K562 (cell line): ENCODE data around the gene KRTAP17-1. TPM values are rescaled to one million over a fixed set of nuclear protein-coding genes. Genes with fewer than 3 reads are reported as not detected.

ENCODE experiments used
- ATAC-seq: fragments of 200-7000 bp; cut with Tn5 transposase; 3 replicates; pipeline ENCODE4 v1.9.1; 2020; ENCODE audit warnings: moderate library complexity
- BruUV-seq: library from RNA; stranded (reverse); fragments of 400-500 nt; replicated peaks from 2 replicates; lab custom pipeline; 2021; lab: Mats Ljungman, UMichigan
- CTCF ChIA-PET: fragments of 300-600 bp; formaldehyde crosslinking; extraction: SDS; loops from one replicate; lab custom pipeline; 2021; ENCODE audit warnings: low intra/inter-chr PET ratio; lab: Yijun Ruan, JAX
- POLR2A ChIA-PET: fragments of 300-600, 350-650 bp; sonication (Branson Sonifier 250); formaldehyde crosslinking; extraction: SDS; loops from one replicate; lab custom pipeline; 2021; ENCODE audit warnings: antibody characterized with exemption, inconsistent platforms; lab: Yijun Ruan, JAX
- DNase-seq, 4 experiments: peaks; one replicate each; pipeline versions ENCODE4 v3.0.0 to v3.0.0-alpha.2; 2011 to 2018; ENCODE audit warnings: low spot score in 3 of 4, mixed read lengths in 3 of 4; ENCODE audit errors: extremely low read depth in 1 of 4
- FAIRE-seq: peaks from 2 replicates; lab custom pipeline; 2011; peaks lifted over from hg19 to GRCh38; lab: Jason Lieb, UNC
- H2AFZ ChIP-seq: 2 replicates; pipeline ENCODE4 v1.6.0; 2011; ENCODE audit warnings: low read depth, low read length, control low read depth, inconsistent platforms
- H3K27ac ChIP-seq: fragments of 200-600 bp; 3 replicates; pipeline ENCODE4 v1.8.0; 2011; ENCODE audit warnings: low read depth, mild to moderate bottlenecking, control low read depth, inconsistent platforms, low read length, moderate library complexity, mixed read lengths; ENCODE audit errors: extremely low read depth
- H3K27me3 ChIP-seq, 2 experiments: fragments of 300-600 bp in 1 of 2; 2 replicates in 1 of 2; 3 replicates in 1 of 2; pipeline versions ENCODE4 v1.6.0 to v1.8.0; 2011; ENCODE audit warnings: inconsistent platforms in 2 of 2, low read length in 2 of 2, mild to moderate bottlenecking in 1 of 2, mixed read lengths in 1 of 2, moderate library complexity in 1 of 2; ENCODE audit not compliant: control insufficient read depth in 2 of 2, insufficient read depth in 2 of 2
- H3K36me3 ChIP-seq: fragments of 300-600 bp; 3 replicates; pipeline ENCODE4 v1.8.0; 2011; ENCODE audit warnings: mild to moderate bottlenecking, low read length, inconsistent platforms; ENCODE audit not compliant: control insufficient read depth, insufficient read depth
- H3K4me1 ChIP-seq, 2 experiments: fragments of 200-600 bp in 1 of 2; replicated peaks in 1 of 2; 2 replicates in 1 of 2; 3 replicates in 1 of 2; pipeline versions ENCODE4 v1.5.1 to v1.8.0; 2011; ENCODE audit warnings: inconsistent platforms in 2 of 2, low read length in 2 of 2, mild to moderate bottlenecking in 1 of 2, mixed read lengths in 1 of 2, moderate library complexity in 1 of 2; ENCODE audit not compliant: control insufficient read depth in 2 of 2, insufficient read depth in 2 of 2
- H3K4me2 ChIP-seq: 2 replicates; pipeline ENCODE4 v1.6.1; 2011; ENCODE audit warnings: low read length, control low read depth, inconsistent platforms, mixed read lengths; ENCODE audit not compliant: insufficient read depth
- H3K4me3 ChIP-seq: fragments of 200-600 bp; sonication (generic), shearing (Covaris generic); 2 replicates; pipeline ENCODE4 v1.5.1; 2016; ENCODE audit warnings: control low read depth, inconsistent platforms
- H3K79me2 ChIP-seq: fragments of 200-600 bp; 3 replicates; pipeline ENCODE4 v1.8.0; 2011; ENCODE audit warnings: low read length, inconsistent platforms; ENCODE audit not compliant: control insufficient read depth, insufficient read depth
- H3K9ac ChIP-seq, 2 experiments: 2 replicates each; pipeline versions ENCODE4 v1.6.0 to v1.6.1; 2011; ENCODE audit warnings: low read depth in 2 of 2, low read length in 2 of 2, control low read depth in 1 of 2, inconsistent platforms in 1 of 2, mild to moderate bottlenecking in 1 of 2, mixed read lengths in 1 of 2; ENCODE audit not compliant: insufficient read depth in 1 of 2
- H3K9me1 ChIP-seq: one replicate; pipeline ENCODE4 v1.6.0; 2011; ENCODE audit warnings: inconsistent platforms, mild to moderate bottlenecking, low read length, moderate library complexity; ENCODE audit not compliant: control insufficient read depth, insufficient read depth
- H3K9me3 ChIP-seq: replicated peaks from 2 replicates; pipeline ENCODE4 v1.5.1; 2011; ENCODE audit warnings: low read depth, low read length, inconsistent platforms; ENCODE audit not compliant: control insufficient read depth, insufficient read depth
- H4K20me1 ChIP-seq: replicated peaks from 2 replicates; pipeline ENCODE4 v1.6.1; 2011; ENCODE audit warnings: low read length, inconsistent platforms, mixed read lengths; ENCODE audit not compliant: control insufficient read depth, insufficient read depth
- CBX5 ChIP-seq: IDR thresholded peaks from 2 replicates; pipeline ENCODE4 v1.6.1; 2014; ENCODE audit warnings: low read depth, borderline replicate concordance
- EHMT2 ChIP-seq: fragments of 450-650 bp; IDR thresholded peaks from 2 replicates; pipeline ENCODE4 v1.6.1; 2018; ENCODE audit warnings: antibody characterized with exemption
- FOXM1 ChIP-seq, 2 experiments: fragments of 450-650 bp in 1 of 2; sonication (generic) in 1 of 2; formaldehyde crosslinking in 1 of 2; IDR thresholded peaks; 2 replicates each; pipeline versions ENCODE4 v1.6.1 to v1.9.0; 2017 to 2022; ENCODE audit warnings: low read depth in 2 of 2, mild to moderate bottlenecking in 2 of 2, missing genetic modification reagents in 1 of 2, moderate library complexity in 1 of 2
- HNRNPL ChIP-seq: fragments of 200-400 bp; formaldehyde crosslinking; IDR thresholded peaks from 2 replicates; pipeline ENCODE4 v1.6.1; 2017; ENCODE audit warnings: low read depth, mild to moderate bottlenecking, low read length
- KAT8 ChIP-seq: fragments of 450-650 bp; IDR thresholded peaks from 2 replicates; pipeline ENCODE4 v1.6.1; 2016; ENCODE audit warnings: low read depth, mild to moderate bottlenecking
- KDM4B ChIP-seq, 2 experiments: fragments of 450-650 bp in 1 of 2; sonication (generic) in 1 of 2; IDR thresholded peaks; 2 replicates each; pipeline ENCODE4 v1.6.1; 2016 to 2017; ENCODE audit warnings: borderline replicate concordance in 2 of 2, antibody characterized with exemption in 1 of 2, low read depth in 1 of 2, mild to moderate bottlenecking in 1 of 2
- MIER1 ChIP-seq: fragments of 450-650 bp; IDR thresholded peaks from 2 replicates; pipeline ENCODE4 v1.6.1; 2016; ENCODE audit warnings: antibody characterized with exemption, mild to moderate bottlenecking, low read depth
- RAD21 ChIP-seq, 2 experiments: fragments of 250-450 bp in 1 of 2; fragments of 450-650 bp in 1 of 2; sonication (Bioruptor Pico) in 1 of 2; formaldehyde crosslinking in 1 of 2; IDR thresholded peaks in 1 of 2; conservative IDR thresholded peaks in 1 of 2; 2 replicates each; pipeline versions ENCODE4 v1.4.0 to v1.8.0; 2020 to 2022; ENCODE audit warnings: mild to moderate bottlenecking in 2 of 2, moderate library complexity in 1 of 2
- ZNF583 ChIP-seq: fragments of 250-450 bp; sonication (Bioruptor Pico); IDR thresholded peaks from 2 replicates; pipeline ENCODE4 v1.4.0; 2020
- WGBS: fragments of 100-300 bp; shearing (Covaris generic); methylation state at CpG from one replicate; pipeline ENCODE4 v1.1.6; 2016; ENCODE audit warnings: low coverage, mixed read lengths; ENCODE audit not compliant: insufficient coverage; ENCODE audit errors: missing lambda C conversion rate; 5-methylcytosine and 5-hydroxymethylcytosine counted together
- in situ Hi-C: fragments of 300-500 bp; cut with MboI; formaldehyde crosslinking; loops from 4 replicates; pipeline ENCODE4 v1.15.0; 2018; ENCODE audit warnings: inconsistent platforms, mixed read lengths
- intact Hi-C: fragments of 100-400 bp; cut with micrococcal nuclease; formaldehyde crosslinking; loops from 2 replicates; pipeline ENCODE4 v1.14.2; 2022
- polyA plus RNA-seq, 8 experiments: library from polyadenylated mRNA; depleted of rRNA in 4 of 8; stranded (reverse) in 5 of 8; unstranded in 3 of 8; fragments of >200 nt; fragmentation: Nextera tagmentation in 2 of 8; fragmentation: Illumina TruSeq in 1 of 8; extraction: Ambion mirVana in 2 of 8; extraction: Trizol in 1 of 8; gene quantifications; 2 replicates each; pipeline versions ENCODE4 v1.2.1 to v1.2.3, GENCODE V29; 2011 to 2014; ENCODE audit warnings: inconsistent platforms in 1 of 8, missing spikeins in 1 of 8
- total RNA-seq, 7 experiments: library from RNA; depleted of rRNA in 6 of 7; stranded (reverse); fragments of >200 nt in 6 of 7; fragmentation: Illumina TruSeq in 2 of 7; extraction: Trizol in 2 of 7; gene quantifications; 2 replicates each; pipeline versions ENCODE4 v1.2.1 to v1.2.3, GENCODE V29; 2011 to 2021; ENCODE audit warnings: low replicate concordance in 1 of 7
- TF ChIP-seq, protein P1 (sequence below), 2 experiments: fragments of 450-650 bp; formaldehyde crosslinking in 1 of 2; IDR thresholded peaks; 2 replicates each; pipeline versions ENCODE4 v1.4.0 to v1.6.1; 2014 to 2020; ENCODE audit warnings: mild to moderate bottlenecking in 2 of 2, borderline replicate concordance in 1 of 2, low read depth in 1 of 2
- TF ChIP-seq, protein P2 (sequence below): fragments of 250-450 bp; sonication (Bioruptor Pico); IDR thresholded peaks from 2 replicates; pipeline ENCODE4 v1.4.0; 2020; ENCODE audit warnings: mild to moderate bottlenecking, moderate library complexity

KRTAP17-1 gene
- total and polyA plus RNA-seq, 9 of the 15 experiments (the other 6 are each of a cell fraction or from before 2014, with no cell fraction given) = not detected

- no peak for ATAC-seq
- no peaks in the 10 kb centered on the region for H3K27me3 ChIP-seq
- TF ChIP-seq ZNF583 (CRISPR knock-in tag) (no peak), RAD21 (CRISPR knock-in tag; conservative IDR thresholded peaks at IDR 0.05 in 1 of 2, IDR thresholded peaks at IDR 0.05 in 1 of 2) (no peak), HNRNPL (no peak), FOXM1 (IDR thresholded peaks at IDR 0.05; ENCODE audit: low read depth) (no peak), FOXM1 (CRISPR knock-in tag; IDR thresholded peaks at IDR 0.05; ENCODE audit: low read depth) (no peak), EHMT2 (peak; percentile 85), CBX5 (no peak), KAT8 (no peak), MIER1 (peak; percentile 68; the same call in 1 of the 2 replicates), KDM4B (IDR thresholded peaks at IDR 0.05; ENCODE audit: borderline replicate concordance in 2 of 2, low read depth in 1 of 2) (no peak)
- TF ChIP-seq, protein P1, sequence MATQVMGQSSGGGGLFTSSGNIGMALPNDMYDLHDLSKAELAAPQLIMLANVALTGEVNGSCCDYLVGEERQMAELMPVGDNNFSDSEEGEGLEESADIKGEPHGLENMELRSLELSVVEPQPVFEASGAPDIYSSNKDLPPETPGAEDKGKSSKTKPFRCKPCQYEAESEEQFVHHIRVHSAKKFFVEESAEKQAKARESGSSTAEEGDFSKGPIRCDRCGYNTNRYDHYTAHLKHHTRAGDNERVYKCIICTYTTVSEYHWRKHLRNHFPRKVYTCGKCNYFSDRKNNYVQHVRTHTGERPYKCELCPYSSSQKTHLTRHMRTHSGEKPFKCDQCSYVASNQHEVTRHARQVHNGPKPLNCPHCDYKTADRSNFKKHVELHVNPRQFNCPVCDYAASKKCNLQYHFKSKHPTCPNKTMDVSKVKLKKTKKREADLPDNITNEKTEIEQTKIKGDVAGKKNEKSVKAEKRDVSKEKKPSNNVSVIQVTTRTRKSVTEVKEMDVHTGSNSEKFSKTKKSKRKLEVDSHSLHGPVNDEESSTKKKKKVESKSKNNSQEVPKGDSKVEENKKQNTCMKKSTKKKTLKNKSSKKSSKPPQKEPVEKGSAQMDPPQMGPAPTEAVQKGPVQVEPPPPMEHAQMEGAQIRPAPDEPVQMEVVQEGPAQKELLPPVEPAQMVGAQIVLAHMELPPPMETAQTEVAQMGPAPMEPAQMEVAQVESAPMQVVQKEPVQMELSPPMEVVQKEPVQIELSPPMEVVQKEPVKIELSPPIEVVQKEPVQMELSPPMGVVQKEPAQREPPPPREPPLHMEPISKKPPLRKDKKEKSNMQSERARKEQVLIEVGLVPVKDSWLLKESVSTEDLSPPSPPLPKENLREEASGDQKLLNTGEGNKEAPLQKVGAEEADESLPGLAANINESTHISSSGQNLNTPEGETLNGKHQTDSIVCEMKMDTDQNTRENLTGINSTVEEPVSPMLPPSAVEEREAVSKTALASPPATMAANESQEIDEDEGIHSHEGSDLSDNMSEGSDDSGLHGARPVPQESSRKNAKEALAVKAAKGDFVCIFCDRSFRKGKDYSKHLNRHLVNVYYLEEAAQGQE (IDR thresholded peaks at IDR 0.05; ENCODE audit: borderline replicate concordance) = peak; percentile 93
- TF ChIP-seq, protein P1 (CRISPR knock-in tag; IDR thresholded peaks at IDR 0.05; ENCODE audit: low read depth) = 0 out of 2 replicates have a peak, but pooled peaks have one; percentile 28
- TF ChIP-seq, protein P2, sequence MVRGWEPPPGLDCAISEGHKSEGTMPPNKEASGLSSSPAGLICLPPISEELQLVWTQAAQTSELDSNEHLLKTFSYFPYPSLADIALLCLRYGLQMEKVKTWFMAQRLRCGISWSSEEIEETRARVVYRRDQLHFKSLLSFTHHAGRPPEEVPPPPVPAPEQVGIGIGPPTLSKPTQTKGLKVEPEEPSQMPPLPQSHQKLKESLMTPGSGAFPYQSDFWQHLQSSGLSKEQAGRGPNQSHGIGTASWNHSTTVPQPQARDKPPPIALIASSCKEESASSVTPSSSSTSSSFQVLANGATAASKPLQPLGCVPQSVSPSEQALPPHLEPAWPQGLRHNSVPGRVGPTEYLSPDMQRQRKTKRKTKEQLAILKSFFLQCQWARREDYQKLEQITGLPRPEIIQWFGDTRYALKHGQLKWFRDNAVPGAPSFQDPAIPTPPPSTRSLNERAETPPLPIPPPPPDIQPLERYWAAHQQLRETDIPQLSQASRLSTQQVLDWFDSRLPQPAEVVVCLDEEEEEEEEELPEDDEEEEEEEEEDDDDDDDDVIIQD = no peak
- TF ChIP-seq, all 486 proteins: peak for 3
- no peaks in the 10 kb centered on the region for H4K20me1 ChIP-seq
- no peak overlapping the region for H3K9ac ChIP-seq
- H2AFZ ChIP-seq = no peak overlapping the region
- under 1% methylated on average over 7 of the region's 7 CpGs for WGBS
- CTCF ChIA-PET = no interaction called here
- H3K79me2 ChIP-seq = no peaks in the 10 kb centered on the region
- H3K4me1 ChIP-seq = no peaks in the 10 kb centered on the region
- no peaks in the 10 kb centered on the region for H3K9me3 ChIP-seq
- intact Hi-C loops = no loop called here
- no peak for DNase-seq
- in situ Hi-C loops = no loop called here
- FAIRE-seq = no peak
- BruUV-seq = no TSS peak
- H3K4me3 ChIP-seq = no peak overlapping the region
- no peaks in the 10 kb centered on the region for H3K9me1 ChIP-seq
- H3K36me3 ChIP-seq = no peaks in the 10 kb centered on the region
- H3K27ac ChIP-seq = no peak overlapping the region
- POLR2A ChIA-PET = interaction anchor here (0.6 to 1.0 kb wide), 2 partner anchors 40 to 52 kb away, joined by 3 to 4 read pairs; no protein-coding TSS in a partner anchor
- H3K4me2 ChIP-seq = no peak overlapping the region
These were observed 37.3 kb upstream of the KRTAP17-1 start for GRCh38 chr17:41352597-41353366.
